HG02870 (cell line): ENCODE results near the gene ZMIZ1.
"Not testable (repeated sequence)": the region's sequence is repeated elsewhere in the genome, so short reads cannot be mapped to it uniquely, and the experiment has no call there.

ENCODE experiments used
- ATAC-seq: cut with Tn5 transposase; IDR thresholded peaks from one replicate; pipeline ENCODE4 v1.9.1; 2021; ENCODE audit warnings: mild to moderate bottlenecking, moderate library complexity; ENCODE audit not compliant: unreplicated experiment

Gene ZMIZ1

DNA sequence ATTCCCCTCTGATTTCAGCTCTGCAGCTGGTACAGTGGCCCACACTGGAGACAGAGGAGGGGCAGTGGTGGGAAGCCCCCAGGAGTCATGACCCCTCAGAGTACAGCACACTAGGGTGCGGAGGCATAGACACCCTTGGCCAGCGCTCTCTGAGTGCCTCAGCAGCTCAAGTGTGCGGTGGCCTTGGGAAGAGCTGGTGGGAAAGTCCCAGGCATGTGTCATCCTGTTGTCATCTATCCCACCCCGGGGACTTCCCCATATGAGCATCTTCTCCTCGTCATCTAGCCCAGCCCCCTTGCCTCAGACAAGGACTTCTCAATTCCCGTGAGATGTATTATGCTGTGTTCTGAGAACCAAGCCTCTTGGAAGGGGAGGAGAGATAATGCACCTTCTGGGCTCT is 262.9 kb downstream of the ZMIZ1 start:
- peak; percentile 86 for ATAC-seq

GRCh38 chr10:79332610-79333315 is 264.0 kb downstream of the ZMIZ1 start:
- not testable (repeated sequence) for ATAC-seq

DNA sequence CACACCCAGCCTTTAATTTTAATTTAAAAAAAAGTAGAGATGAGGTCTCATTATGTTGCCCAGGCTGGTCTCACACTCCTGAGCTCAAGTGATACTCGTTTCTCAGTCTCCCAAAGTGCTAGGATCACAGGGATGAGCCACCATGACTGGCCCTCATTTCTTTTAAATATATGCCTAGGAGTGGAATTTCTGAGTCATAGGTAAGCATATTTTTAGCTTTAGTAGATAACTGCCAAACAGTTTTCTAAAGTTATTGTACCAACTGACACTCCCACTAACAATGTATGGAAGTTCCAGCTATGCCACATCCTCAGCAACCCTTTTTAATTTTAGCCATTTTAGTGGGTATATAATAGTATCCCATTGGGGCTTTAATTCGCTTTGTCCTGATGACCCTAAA is 264.7 kb downstream of the ZMIZ1 start:
- no peak for ATAC-seq

GRCh38 chr10:79334573-79334972 is 265.8 kb downstream of the ZMIZ1 start:
- no peak for ATAC-seq

GRCh38 chr10:79335094-79335469 is 266.3 kb downstream of the ZMIZ1 start:
- ATAC-seq = no peak

- ATAC-seq = no peak
Observed at GRCh38 chr10:79335470-79336235, 266.9 kb downstream of the ZMIZ1 start.

- ATAC-seq = no peak
Observed at GRCh38 chr10:79336276-79336675, 267.5 kb downstream of the ZMIZ1 start.

DNA sequence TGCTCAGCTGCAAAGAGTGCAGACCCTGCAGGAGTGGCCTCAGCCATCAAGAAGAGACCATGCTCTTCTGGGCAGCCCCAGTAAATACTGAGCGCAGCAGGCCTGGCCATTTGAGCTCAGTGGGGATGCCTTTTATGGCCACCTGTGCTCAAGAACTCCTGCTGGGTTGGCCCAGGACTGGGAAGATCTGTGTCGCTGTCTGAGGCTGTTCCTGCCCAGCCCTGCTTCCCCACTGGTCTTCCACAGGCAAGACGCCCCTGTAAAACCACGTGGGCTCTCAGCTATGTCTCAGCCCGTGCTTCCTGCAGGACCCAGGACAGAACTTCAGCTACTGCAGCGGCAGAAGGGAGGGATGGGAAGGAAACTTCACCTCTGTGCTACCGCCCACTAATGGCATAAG is 268.0 kb downstream of the ZMIZ1 start:
- no peak for ATAC-seq

DNA sequence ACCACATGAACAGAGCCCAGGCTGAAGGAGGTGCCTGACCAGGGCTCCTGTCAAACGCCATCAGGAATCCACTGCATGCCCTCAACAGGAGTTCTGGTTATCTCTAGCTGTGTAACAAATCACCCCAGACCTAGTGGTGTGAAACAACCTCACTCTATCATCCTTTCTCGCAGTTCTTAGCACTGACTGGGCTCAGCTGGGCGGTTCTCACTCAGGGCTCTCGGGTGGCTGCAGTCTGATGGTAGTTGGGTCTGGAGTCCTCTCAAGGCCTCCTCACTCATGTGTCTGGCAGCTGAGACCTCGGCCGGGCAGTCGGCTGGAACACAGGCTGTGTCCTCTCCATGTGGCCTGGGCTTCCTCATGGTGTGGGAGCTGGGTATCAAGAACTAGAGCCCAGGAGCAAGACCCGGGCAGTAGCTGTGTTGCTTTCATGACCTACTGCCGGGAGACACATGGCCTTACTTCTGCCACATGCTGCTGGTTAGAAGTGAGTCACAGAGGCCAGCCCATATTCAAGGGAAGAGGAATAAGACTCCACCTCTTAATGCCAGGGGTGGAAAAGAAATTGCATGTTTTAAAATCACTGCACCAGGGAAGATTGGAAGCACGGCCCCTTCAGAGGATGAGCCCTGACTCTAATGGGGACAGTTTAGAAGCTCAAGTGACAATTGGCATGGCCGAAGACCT is 269.2 kb downstream of the ZMIZ1 start:
- not testable (repeated sequence) for ATAC-seq

DNA sequence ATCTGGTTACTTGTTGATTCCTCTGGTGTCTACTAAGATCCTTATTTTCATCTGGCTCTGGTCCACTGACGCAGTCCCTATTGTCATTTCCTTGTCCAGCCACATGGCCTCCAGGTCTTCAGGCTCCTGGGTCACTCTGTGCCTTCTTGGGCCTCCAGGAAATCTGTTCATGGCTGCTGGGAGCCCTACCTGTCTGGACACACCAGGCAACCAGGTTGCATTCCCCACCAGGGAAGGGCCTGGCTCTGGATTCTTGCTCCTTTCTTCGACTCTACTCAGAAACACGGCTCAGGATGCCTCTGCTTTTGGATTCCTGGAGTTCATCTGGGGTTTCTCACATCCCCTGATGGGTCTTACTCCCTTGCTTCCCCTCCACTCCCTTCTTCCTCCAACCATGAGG is 270.5 kb downstream of the ZMIZ1 start:
- ATAC-seq = no peak

DNA sequence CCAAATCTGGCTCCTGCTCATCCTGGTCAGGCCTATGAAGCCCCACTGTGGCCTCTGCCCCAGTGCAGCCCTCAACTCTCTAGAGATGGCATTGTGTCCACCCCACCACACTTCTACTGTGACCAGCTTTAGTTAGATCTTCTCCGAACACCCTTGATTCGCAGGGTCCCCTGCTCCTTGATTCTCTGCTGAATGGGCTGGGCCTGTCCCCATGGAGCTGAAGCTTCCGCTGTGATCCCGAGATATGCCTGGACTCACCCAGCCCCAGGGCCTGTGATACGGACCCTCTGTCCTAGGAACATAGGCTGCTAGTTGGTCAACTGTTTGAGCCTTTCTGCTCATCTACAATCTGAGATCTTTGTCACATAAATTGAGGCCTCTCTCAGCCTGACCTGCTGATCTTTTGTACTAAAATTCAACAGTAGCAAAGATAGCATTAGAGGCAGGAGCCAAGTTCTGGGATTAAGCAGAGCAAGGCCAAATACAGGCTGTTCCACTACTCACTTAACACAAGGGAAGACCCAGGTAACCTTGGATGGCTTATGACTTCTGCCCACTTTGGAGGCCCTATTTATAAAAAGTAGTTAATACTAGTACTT is 272.0 kb downstream of the ZMIZ1 start:
- ATAC-seq = no peak

- ATAC-seq = no peak
Observed at GRCh38 chr10:79342295-79342761, 273.6 kb downstream of the ZMIZ1 start.

- ATAC-seq = no peak
Observed at GRCh38 chr10:79342811-79343561, 274.2 kb downstream of the ZMIZ1 start.

DNA sequence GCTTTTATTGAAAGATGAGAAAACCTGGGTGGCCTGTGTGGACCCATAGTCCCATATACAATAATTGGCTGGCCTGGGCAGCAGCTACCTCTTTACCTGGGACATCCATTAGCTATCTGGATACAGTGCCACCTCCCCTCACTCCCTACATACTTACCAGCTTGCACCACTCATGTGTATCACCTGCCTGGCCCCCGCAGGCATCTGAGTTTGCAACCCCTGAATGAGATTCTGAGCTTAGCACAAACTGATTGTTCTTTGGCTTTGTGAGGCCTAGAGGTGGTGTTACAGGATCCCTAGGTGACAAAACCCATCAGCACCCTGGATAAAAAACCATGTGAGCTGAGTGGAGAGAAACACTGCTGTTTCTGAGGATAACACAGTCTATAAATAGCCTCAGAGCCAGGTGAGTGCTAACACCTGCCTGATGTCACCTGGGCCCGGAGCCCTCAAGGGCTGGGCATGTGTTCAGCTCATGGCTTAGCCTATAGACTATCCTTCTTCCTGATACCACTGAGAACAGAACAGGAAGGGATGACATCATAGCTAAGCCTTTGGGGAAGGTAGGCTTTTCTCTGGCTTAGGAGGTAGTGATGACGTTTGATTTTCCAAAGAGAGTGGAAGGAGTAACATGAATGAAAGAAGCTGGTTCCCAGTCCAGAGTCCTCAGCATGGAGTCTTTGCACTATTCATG is 275.9 kb downstream of the ZMIZ1 start:
- no peak for ATAC-seq

DNA sequence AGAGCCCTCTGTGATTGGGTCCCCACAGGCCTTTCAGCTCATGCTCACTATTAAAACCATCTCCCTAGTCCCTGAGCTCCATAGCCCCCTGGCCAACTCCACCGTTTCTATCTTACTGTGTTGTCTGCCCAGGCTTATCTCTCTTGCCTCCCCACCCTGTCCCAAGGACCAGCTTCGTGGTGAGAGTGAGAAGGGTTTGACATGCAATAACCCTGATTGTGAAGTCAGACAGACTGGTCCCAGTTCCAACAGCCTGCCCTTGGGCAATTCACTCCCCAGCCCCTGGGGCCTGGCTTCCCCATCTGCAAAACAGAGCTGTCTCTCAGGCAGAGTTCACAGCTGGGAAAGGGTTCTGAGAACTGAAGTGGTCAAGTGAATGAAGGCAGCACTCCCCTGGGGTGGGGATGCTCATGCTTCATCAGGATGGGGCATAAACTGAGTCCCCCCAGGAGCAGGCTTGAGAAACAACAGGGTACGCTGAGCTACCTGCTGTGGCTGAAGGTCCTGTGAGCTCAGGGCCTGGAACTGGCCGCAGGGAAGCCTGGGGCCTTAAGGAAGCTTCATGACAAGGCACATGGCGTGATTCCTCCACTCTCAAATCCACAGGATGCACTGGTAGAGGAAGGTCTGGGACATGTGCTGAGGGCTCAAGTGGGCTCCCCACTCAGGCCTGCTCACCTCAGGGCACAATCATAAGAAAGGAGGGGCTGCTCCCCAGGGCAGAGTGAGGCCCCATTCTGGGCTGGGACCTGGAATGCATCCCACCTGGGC is 276.7 kb downstream of the ZMIZ1 start:
- ATAC-seq = no peak

DNA sequence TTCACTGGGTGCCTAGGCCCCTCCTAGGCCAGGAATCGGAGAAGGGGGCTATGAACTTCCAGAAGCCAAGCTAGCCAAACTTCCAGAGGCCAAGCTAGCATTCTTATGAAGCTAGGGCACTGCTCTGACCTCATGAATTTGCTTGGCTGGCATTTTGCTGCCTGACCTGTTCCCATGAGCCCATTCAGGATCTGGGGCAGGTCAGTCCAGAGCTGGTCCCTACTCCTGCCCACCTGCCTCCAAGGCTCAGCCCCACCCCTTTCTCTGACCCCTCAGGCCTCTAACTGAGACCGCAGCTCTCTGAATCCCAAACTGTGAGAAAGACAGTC is 277.2 kb downstream of the ZMIZ1 start:
- no peak for ATAC-seq

GRCh38 chr10:79346388-79347225 is 277.8 kb downstream of the ZMIZ1 start:
- no peak for ATAC-seq

- peak; percentile 83 for ATAC-seq
Observed at GRCh38 chr10:79347226-79347893, 278.6 kb downstream of the ZMIZ1 start, which contains the start of gene PPIF. PPIF (plus strand) TSS chr10:79347469; CDS start chr10:79347549, 80 bp downstream.
